GM12878 (cell line): ENCODE data around the gene FSHR. TPM values are rescaled to one million over a fixed set of nuclear protein-coding genes. Genes with fewer than 3 reads are reported as not detected.

Source experiments
- ATAC-seq: fragments of 200-7000 bp; cut with Tn5 transposase; 3 replicates; pipeline ENCODE4 v1.9.1; 2020; ENCODE audit warnings: mild to moderate bottlenecking, moderate library complexity
- BruUV-seq: library from RNA; stranded (reverse); fragments of 400-500 nt; replicated peaks from 2 replicates; lab custom pipeline; 2021; lab: Mats Ljungman, UMichigan
- CTCF ChIA-PET: fragments of 300-600 bp; sonication (Branson Sonifier 250); formaldehyde crosslinking; extraction: SDS; loops from one replicate; lab custom pipeline; 2021; ENCODE audit warnings: inconsistent platforms; lab: Yijun Ruan, JAX
- POLR2A ChIA-PET: fragments of 350-600 bp; formaldehyde crosslinking; extraction: SDS; loops from one replicate; lab custom pipeline; 2021; ENCODE audit warnings: inconsistent platforms; lab: Charles Lee
- RAD21 ChIA-PET: fragments of 300-600 bp; sonication (Branson Sonifier 250); formaldehyde crosslinking; loops from one replicate; lab custom pipeline; 2023; ENCODE audit warnings: antibody characterized with exemption; ENCODE audit not compliant: unreplicated experiment; lab: Charles Lee
- SMC1A ChIA-PET: fragments of 300-600 bp; sonication (Branson Sonifier 250); formaldehyde crosslinking; loops from one replicate; lab custom pipeline; 2023; ENCODE audit not compliant: unreplicated experiment, uncharacterized antibody; lab: Charles Lee
- DNase-seq: peaks from one replicate; pipeline ENCODE4 v3.0.0-alpha.2; 2011; ENCODE audit warnings: low read depth, low spot score
- FAIRE-seq: peaks from 3 replicates; lab custom pipeline; 2011; peaks lifted over from hg19 to GRCh38; lab: Jason Lieb, UNC
- H2AFZ ChIP-seq: 2 replicates; pipeline ENCODE4 v1.6.0; 2011; ENCODE audit warnings: low read depth, low read length, control low read depth; ENCODE audit not compliant: control insufficient read depth
- H3K27ac ChIP-seq: 2 replicates; pipeline ENCODE4 v1.5.1; 2011; ENCODE audit warnings: control low read depth; ENCODE audit not compliant: control insufficient read depth, insufficient read depth
- H3K27me3 ChIP-seq, 2 experiments: replicated peaks in 1 of 2; 2 replicates each; pipeline versions ENCODE4 v1.6.0 to v1.6.1; 2011; ENCODE audit warnings: low read length in 1 of 2; ENCODE audit not compliant: control insufficient read depth in 2 of 2, insufficient read depth in 2 of 2
- H3K36me3 ChIP-seq, 2 experiments: 2 replicates each; pipeline ENCODE4 v1.5.1; 2011; ENCODE audit warnings: low read length in 1 of 2; ENCODE audit not compliant: control insufficient read depth in 2 of 2, insufficient read depth in 2 of 2
- H3K4me1 ChIP-seq: 2 replicates; pipeline ENCODE4 v1.6.1; 2011; ENCODE audit warnings: mild to moderate bottlenecking, low read length, moderate library complexity, mixed read lengths; ENCODE audit not compliant: control insufficient read depth, insufficient read depth
- H3K4me2 ChIP-seq: 2 replicates; pipeline ENCODE4 v1.6.0; 2011; ENCODE audit warnings: control low read depth; ENCODE audit not compliant: control insufficient read depth, insufficient read depth
- H3K4me3 ChIP-seq: fragments of 200-600 bp; sonication (generic); 2 replicates; pipeline ENCODE4 v1.5.1; 2016
- H3K79me2 ChIP-seq: 2 replicates; pipeline ENCODE4 v1.6.0; 2011; ENCODE audit warnings: low read length; ENCODE audit not compliant: control insufficient read depth, insufficient read depth
- H3K9ac ChIP-seq: 2 replicates; pipeline ENCODE4 v1.8.0; 2011; ENCODE audit warnings: low read length, control low read depth, mixed read lengths; ENCODE audit not compliant: control insufficient read depth, insufficient read depth
- H3K9me3 ChIP-seq: replicated peaks from 3 replicates; pipeline ENCODE4 v1.5.1; 2011; ENCODE audit warnings: mild to moderate bottlenecking, low read length; ENCODE audit not compliant: control insufficient read depth, insufficient read depth
- H4K20me1 ChIP-seq: 2 replicates; pipeline ENCODE4 v1.6.0; 2011; ENCODE audit not compliant: control insufficient read depth, insufficient read depth
- ATF7 ChIP-seq: fragments of 450-650 bp; IDR thresholded peaks from 2 replicates; pipeline ENCODE4 v1.6.1; 2016; ENCODE audit warnings: low read depth, mild to moderate bottlenecking
- CBX5 ChIP-seq: sonication (generic); IDR thresholded peaks from 2 replicates; pipeline ENCODE4 v1.6.1; 2016; ENCODE audit warnings: low read depth, moderate library complexity, mild to moderate bottlenecking, inconsistent platforms
- ESRRA ChIP-seq: IDR thresholded peaks from 2 replicates; pipeline ENCODE4 v1.6.1; 2012; ENCODE audit warnings: mild to moderate bottlenecking, low read length, improper control_type of control experiment
- GATAD2B ChIP-seq: fragments of 450-650 bp; conservative IDR thresholded peaks from 2 replicates; pipeline ENCODE4 v1.6.1; 2017; ENCODE audit warnings: low read depth, mild to moderate bottlenecking, moderate library complexity
- IKZF1 ChIP-seq: fragments of 450-650 bp; conservative IDR thresholded peaks from 2 replicates; pipeline ENCODE4 v1.6.1; 2017; ENCODE audit warnings: antibody characterized with exemption, mild to moderate bottlenecking
- JUND ChIP-seq: IDR thresholded peaks from 2 replicates; pipeline ENCODE4 v1.6.1; 2012; ENCODE audit warnings: low read depth, mild to moderate bottlenecking, low read length, improper control_type of control experiment, moderate library complexity
- NR2F1 ChIP-seq: fragments of 450-650 bp; conservative IDR thresholded peaks from 2 replicates; pipeline ENCODE4 v1.6.1; 2017; ENCODE audit warnings: mild to moderate bottlenecking
- PAX8 ChIP-seq: fragments of 450-650 bp; IDR thresholded peaks from 2 replicates; pipeline ENCODE4 v1.6.1; 2017; ENCODE audit warnings: mild to moderate bottlenecking, moderate library complexity
- SP1 ChIP-seq: IDR thresholded peaks from one replicate; pipeline ENCODE4 v1.6.1; 2011; ENCODE audit warnings: low read depth, low read length
- TARDBP ChIP-seq: IDR thresholded peaks from 2 replicates; pipeline ENCODE4 v1.6.1; 2016; ENCODE audit warnings: borderline replicate concordance
- ZSCAN29 ChIP-seq: fragments of 450-650 bp; IDR thresholded peaks from 2 replicates; pipeline ENCODE4 v1.6.1; 2017; ENCODE audit warnings: mild to moderate bottlenecking, moderate library complexity
- WGBS: methylation state at CpG from one replicate; pipeline ENCODE4 v1.1.6; 2016; ENCODE audit warnings: low lambda C conversion rate; ENCODE audit not compliant: insufficient replicate concordance, insufficient coverage; ENCODE audit errors: missing lambda C conversion rate; 5-methylcytosine and 5-hydroxymethylcytosine counted together
- in situ Hi-C: fragments of 300-500 bp; cut with MboI; formaldehyde crosslinking; loops from 9 replicates; pipeline ENCODE4 v1.14.3; 2018; ENCODE audit warnings: mixed read lengths
- intact Hi-C: fragments of 100-400 bp; cut with micrococcal nuclease; formaldehyde crosslinking; loops from one replicate; pipeline ENCODE4 v1.14.2; 2022; ENCODE audit not compliant: unreplicated experiment
- polyA plus RNA-seq, 11 experiments: library from polyadenylated mRNA; depleted of rRNA in 4 of 11; unstranded in 6 of 11; stranded (reverse) in 5 of 11; fragments of >200 nt; fragmentation: Nextera tagmentation in 4 of 11; fragmentation: Illumina TruSeq in 1 of 11; extraction: Ambion mirVana in 4 of 11; extraction: Trizol in 1 of 11; gene quantifications; 1 replicate in 1 of 11; 2 replicates in 10 of 11; pipeline versions ENCODE4 v1.2.1 to v1.2.3, GENCODE V29; 2011 to 2016; ENCODE audit warnings: inconsistent platforms in 2 of 11, missing spikeins in 2 of 11, low read depth in 1 of 11
- total RNA-seq, 4 experiments: library from RNA; depleted of rRNA in 3 of 4; stranded (reverse); fragments of >200 nt in 3 of 4; fragmentation: Illumina TruSeq in 1 of 4; extraction: Trizol in 1 of 4; gene quantifications; 2 replicates each; pipeline versions ENCODE4 v1.2.1 to v1.2.3, GENCODE V29; 2013 to 2021
- TF ChIP-seq, protein P1 (sequence below): fragments of 450-650 bp; IDR thresholded peaks from 2 replicates; pipeline ENCODE4 v1.6.1; 2016; ENCODE audit warnings: mild to moderate bottlenecking
- TF ChIP-seq, protein P2 (sequence below): fragments of 450-650 bp; IDR thresholded peaks from 2 replicates; pipeline ENCODE4 v1.6.1; 2017; ENCODE audit warnings: antibody characterized with exemption, mild to moderate bottlenecking, moderate library complexity

The FSHR gene
- total and polyA plus RNA-seq, 10 of the 15 experiments (the other 5 are each of a cell fraction or from before 2014, with no cell fraction given), result not detected

DNA sequence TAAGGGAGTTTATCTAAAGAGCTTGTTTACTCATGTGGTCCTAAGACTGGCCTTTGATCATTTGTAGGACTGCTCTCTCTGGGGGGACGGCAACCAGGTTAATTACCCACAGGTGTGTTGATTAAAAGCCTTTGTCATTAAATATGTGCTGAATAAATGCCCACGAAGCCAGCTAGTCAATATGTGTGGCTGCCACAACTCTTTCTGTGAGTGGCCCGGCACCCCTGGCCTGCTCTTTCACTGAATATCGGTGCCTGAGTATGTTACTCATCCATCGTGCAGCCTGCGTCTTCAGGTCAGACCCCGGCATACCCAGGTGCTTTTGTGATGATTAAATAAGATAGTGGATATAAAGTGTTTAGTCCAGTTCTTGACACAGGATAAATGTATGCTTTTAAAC, 24.3 kb upstream of the FSHR start:
- Histone ChIP-seq H3K4me1 (no peaks in the 10 kb centered on the region), H3K9me3 (no peaks in the 10 kb centered on the region), H3K9ac (no peak overlapping the region), H3K4me3 (no peak overlapping the region), H3K79me2 (no peaks in the 10 kb centered on the region), H3K27ac (no peak overlapping the region), H3K4me2 (no peak overlapping the region), H3K27me3 (no peaks in the 10 kb centered on the region), H4K20me1 (no peaks in the 10 kb centered on the region), H3K36me3 (no peaks in the 10 kb centered on the region), H2AFZ (no peak overlapping the region)
- ChIA-PET POLR2A (no interaction called here), CTCF (no interaction called here), SMC1A (interaction anchor here (0.9 kb wide), 1 partner anchor 56 kb away, joined by 3 read pairs; no protein-coding TSS in a partner anchor), RAD21 (no interaction called here)
- intact Hi-C loops, result loop anchor here (10.0 kb wide), 1 partner anchor 234 kb away; no protein-coding TSS in a partner anchor
- BruUV-seq, result no TSS peak
- 30% methylated on average over 7 of the region's 7 CpGs for WGBS
- FAIRE-seq (no peak), DNase-seq (no peak), ATAC-seq (no peak)
- in situ Hi-C loops, result no loop called here
- TF ChIP-seq JUND (no peak), ESRRA (no peak), IKZF1 (no peak), CBX5 (no peak), SP1 (no peak)

DNA sequence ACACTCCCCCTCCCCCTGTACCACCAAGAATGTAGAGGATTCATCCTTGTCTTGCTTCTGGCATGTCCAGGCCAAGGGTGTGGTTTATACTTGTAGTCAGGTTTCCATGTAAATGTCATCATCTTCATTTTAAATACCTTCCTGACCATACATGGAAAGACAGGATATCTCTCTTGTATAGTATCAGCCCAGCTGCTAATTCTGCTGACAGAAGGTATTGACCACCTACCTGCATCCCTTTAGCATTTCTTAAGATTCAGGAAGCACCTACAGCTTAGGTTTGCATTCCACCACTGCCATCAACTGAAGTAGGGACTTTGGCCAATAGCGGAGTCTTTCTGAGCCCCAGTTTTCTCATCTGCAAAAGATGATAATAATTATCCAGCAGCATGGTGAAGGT, 22.9 kb upstream of the FSHR start:
- TF ChIP-seq, protein P1, sequence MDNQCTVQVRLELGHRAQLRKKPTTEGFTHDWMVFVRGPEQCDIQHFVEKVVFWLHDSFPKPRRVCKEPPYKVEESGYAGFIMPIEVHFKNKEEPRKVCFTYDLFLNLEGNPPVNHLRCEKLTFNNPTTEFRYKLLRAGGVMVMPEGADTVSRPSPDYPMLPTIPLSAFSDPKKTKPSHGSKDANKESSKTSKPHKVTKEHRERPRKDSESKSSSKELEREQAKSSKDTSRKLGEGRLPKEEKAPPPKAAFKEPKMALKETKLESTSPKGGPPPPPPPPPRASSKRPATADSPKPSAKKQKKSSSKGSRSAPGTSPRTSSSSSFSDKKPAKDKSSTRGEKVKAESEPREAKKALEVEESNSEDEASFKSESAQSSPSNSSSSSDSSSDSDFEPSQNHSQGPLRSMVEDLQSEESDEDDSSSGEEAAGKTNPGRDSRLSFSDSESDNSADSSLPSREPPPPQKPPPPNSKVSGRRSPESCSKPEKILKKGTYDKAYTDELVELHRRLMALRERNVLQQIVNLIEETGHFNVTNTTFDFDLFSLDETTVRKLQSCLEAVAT, result no peak
- no peak for TF ChIP-seq ATF7
- no peak for TF ChIP-seq PAX8
- TF ChIP-seq ZSCAN29, result no peak
- TF ChIP-seq, protein P2, sequence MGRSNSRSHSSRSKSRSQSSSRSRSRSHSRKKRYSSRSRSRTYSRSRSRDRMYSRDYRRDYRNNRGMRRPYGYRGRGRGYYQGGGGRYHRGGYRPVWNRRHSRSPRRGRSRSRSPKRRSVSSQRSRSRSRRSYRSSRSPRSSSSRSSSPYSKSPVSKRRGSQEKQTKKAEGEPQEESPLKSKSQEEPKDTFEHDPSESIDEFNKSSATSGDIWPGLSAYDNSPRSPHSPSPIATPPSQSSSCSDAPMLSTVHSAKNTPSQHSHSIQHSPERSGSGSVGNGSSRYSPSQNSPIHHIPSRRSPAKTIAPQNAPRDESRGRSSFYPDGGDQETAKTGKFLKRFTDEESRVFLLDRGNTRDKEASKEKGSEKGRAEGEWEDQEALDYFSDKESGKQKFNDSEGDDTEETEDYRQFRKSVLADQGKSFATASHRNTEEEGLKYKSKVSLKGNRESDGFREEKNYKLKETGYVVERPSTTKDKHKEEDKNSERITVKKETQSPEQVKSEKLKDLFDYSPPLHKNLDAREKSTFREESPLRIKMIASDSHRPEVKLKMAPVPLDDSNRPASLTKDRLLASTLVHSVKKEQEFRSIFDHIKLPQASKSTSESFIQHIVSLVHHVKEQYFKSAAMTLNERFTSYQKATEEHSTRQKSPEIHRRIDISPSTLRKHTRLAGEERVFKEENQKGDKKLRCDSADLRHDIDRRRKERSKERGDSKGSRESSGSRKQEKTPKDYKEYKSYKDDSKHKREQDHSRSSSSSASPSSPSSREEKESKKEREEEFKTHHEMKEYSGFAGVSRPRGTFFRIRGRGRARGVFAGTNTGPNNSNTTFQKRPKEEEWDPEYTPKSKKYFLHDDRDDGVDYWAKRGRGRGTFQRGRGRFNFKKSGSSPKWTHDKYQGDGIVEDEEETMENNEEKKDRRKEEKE, result no peak
- TF ChIP-seq GATAD2B, result no peak
- TF ChIP-seq NR2F1, result no peak
- TF ChIP-seq TARDBP, result no peak
- Histone ChIP-seq H3K36me3 (no peaks in the 10 kb centered on the region), H3K27ac (no peak overlapping the region), H3K4me1 (no peaks in the 10 kb centered on the region), H2AFZ (no peak overlapping the region), H3K9ac (no peak overlapping the region), H4K20me1 (no peaks in the 10 kb centered on the region), H3K79me2 (no peaks in the 10 kb centered on the region), H3K4me3 (no peak overlapping the region), H3K9me3 (no peaks in the 10 kb centered on the region), H3K27me3 (no peaks in the 10 kb centered on the region), H3K4me2 (no peak overlapping the region)
- ChIA-PET POLR2A (no interaction called here), SMC1A (no interaction called here), RAD21 (no interaction called here), CTCF (no interaction called here)
- ATAC-seq, result no peak
- no peak for FAIRE-seq
- no peak for DNase-seq
- intact Hi-C loops (loop anchor here (10.0 kb wide), 1 partner anchor 232 kb away; no protein-coding TSS in a partner anchor), in situ Hi-C loops (no loop called here)
- no TSS peak for BruUV-seq
- 92% methylated on average over 1 of the region's 1 CpG for WGBS
